Stimulated activated CD4-positive, alpha-beta T cell treated with anti-CD3 and anti-CD28 coated beads, TNF-alpha, amount 100 ng/mL, for 4 hours (primary cell): Measurements from ENCODE around the gene SBNO1.
"Not testable (repeated sequence)": the region's sequence is repeated elsewhere in the genome, so short reads cannot be mapped to it uniquely, and the experiment has no call there.

Experiments used
- DNase-seq, 3 experiments: peaks; one replicate each; pipeline ENCODE4 v3.0.0-alpha.2; 2020; ENCODE audit warnings: low read depth in 3 of 3

Gene SBNO1

DNA sequence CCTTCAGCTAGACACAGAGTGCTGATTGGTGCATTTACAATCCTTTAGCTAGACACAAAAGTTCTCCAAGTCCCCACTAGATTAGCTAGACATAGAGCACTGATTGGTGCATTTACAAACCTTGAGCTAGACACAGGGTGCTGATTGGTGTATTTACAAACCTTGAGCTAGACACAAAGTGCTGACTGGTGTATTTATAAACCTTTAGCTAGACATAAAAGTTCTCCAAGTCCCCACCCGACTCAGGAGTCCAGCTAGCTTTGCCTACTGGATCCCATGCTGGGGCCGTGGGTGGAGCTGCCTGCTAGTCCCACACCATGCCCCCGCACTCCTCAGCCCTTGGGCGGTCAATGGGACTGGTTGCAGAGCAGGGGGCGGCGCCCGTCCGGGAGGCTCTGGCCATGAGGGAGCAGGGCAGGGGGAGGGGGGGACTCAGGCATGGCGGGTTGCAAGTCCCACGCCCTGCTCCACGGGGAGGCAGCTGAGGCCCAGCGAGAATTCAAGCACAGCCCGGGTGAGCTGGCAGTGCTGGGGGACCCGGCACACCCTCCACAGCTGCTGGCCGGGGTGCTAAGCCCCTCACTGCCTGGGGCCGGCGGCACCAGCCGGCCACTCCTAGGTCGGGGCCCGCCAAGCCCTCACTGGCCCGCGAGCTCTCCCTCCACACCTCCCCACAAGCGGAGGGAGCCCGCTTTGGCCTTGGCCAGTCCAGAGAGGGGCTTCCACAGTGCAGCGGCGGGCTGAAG, 115.5 kb downstream of the SBNO1 start:
- not testable (repeated sequence) for DNase-seq

DNA sequence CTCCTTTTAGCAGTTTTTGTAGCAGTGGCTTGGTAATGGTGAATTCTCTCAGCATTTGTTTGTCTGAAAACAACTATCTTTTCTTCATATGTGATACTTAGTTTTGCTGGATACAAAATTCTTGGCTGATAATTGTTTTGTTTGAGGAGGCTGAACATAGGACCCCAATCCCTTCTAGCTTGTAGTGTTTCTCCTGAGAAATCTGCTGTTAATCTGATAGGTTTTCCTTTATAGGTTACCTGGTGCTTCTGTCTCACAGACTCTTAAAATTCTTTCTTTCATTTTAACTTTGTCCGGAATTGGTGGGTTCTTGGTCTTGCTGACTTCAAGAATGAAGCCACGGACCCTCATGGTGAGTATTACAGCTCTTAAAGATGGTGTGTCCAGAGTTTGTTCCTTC, 116.5 kb downstream of the SBNO1 start:
- not testable (repeated sequence) for DNase-seq

DNA sequence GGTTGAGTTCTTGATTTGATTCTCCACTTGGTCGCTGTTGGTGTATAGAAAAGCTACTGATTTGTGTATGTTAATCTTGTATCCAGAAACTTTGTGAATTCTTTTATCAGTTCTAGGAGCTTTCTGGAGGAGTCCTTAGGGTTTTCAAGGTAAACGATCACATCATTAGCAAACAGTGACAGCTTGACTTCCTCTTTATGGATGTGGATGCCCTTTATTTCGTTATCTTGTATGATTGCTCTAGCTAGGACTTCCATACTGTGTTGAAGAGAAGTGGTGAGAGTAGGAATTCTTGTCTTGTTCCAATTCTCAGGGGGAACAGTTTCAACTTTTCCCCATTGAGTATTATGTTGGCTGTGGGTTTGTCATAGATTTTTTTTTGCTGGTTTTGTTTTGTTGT, 119.0 kb downstream of the SBNO1 start:
- DNase-seq, result no peak

DNA sequence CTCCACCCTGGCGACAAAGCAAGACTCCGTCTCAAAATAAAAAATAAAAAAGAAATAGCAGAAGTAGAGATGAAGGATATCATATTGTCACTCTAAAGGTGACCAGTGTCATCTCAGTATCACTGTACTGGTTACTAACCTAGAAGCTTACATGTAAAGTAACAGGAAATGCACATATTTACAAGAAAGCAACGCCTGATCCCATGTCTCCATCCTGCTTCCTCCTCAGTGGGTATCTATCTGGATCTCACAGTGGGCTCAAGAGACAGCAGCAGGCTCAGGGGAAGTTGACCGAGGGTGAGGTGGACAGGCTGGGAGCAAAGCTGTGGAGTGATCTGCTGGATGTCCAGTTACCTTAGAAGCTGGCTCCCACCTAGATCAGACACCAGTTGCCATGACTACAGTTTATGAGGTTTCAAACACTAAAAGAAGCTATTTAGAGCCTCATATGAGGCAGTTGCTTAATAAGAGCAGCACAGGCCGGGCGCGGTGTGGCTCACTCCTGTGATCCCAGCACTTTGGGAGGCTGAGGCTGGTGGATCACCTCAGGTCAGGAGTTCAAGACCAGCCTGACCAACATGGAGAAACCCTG, 120.9 kb downstream of the SBNO1 start:
- DNase-seq, result no peak

DNA sequence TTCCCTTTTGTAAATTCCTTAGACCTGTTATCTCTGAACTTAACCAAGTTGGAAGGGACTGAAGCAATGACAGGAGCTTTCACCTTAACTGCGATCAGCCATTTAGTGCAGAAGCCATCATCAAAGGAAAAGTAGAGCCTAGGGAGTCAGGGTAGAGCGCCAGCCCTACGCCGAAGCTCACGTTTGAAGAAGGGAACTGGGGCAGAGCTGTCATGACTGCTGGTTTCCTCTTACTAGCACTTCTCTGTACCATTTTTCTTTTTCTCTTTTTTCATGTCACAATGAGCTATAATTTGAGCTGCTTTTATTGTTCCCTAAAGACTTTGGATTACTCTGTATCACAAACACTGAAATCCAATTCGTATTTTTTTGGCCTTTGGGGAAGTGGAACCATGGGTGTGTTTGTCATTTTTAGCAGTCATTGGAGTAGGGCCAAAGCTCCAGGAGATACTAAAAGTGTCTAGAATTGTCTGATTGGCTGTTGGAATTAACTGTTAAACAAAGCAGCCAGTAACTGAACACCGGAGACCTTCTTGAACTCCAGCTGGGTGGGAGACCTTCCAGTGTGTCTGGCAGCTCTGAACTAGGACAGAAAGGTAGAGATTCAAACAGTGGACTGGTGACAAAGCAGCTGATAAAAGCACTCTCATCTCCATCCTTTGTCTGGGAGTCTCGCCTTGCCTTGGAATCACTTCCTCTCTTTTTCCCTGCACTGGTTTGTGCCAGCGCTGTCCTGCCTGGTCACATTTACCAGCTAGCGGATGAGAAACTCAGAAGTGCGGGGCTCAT, 122.3 kb downstream of the SBNO1 start:
- no peak for DNase-seq
